Bronchial epithelial cell (primary cell): ENCODE data around the gene PROP1. TPM values are rescaled to one million over a fixed set of nuclear protein-coding genes. Genes with fewer than 3 reads are reported as not detected.

Experiments used
- DNase-seq: peaks from one replicate; pipeline ENCODE4 v3.0.0-alpha.2; 2010; ENCODE audit warnings: low read depth
- FAIRE-seq: peaks from 2 replicates; lab custom pipeline; 2011; peaks lifted over from hg19 to GRCh38; lab: Jason Lieb, UNC
- H3K27me3 ChIP-seq: 2 replicates; pipeline ENCODE4 v1.5.1; 2011; ENCODE audit warnings: low read length; ENCODE audit not compliant: control insufficient read depth, insufficient read depth
- H3K36me3 ChIP-seq: 2 replicates; pipeline ENCODE4 v1.5.1; 2011; ENCODE audit warnings: low read length; ENCODE audit not compliant: control insufficient read depth, insufficient read depth
- H3K4me3 ChIP-seq: 2 replicates; pipeline ENCODE4 v1.5.1; 2011; ENCODE audit warnings: mild to moderate bottlenecking, low read depth, low read length, control low read depth
- total RNA-seq: library from RNA; depleted of rRNA; stranded (reverse); fragments of >200 nt; gene quantifications from 2 replicates; pipeline ENCODE4 v1.2.1, GENCODE V29; 2014
- TF ChIP-seq, protein P1 (sequence below): IDR thresholded peaks from 2 replicates; pipeline ENCODE4 v1.5.1; 2011; ENCODE audit warnings: mild to moderate bottlenecking, moderate library complexity, low read length, control low read depth, inconsistent platforms; ENCODE audit not compliant: insufficient read depth, severe bottlenecking

Gene PROP1
- total RNA-seq, 1 donor from 2014 or later, result not detected

GRCh38 chr5:177988989-177989625 lies 6.9 kb downstream of the PROP1 start:
- DNase-seq (no peak), FAIRE-seq (no peak)
- H3K36me3 ChIP-seq, result no peaks in the 10 kb centered on the region
- H3K27me3 ChIP-seq, result peaks cover 7% of the 10 kb centered on the region
- TF ChIP-seq, protein P1, sequence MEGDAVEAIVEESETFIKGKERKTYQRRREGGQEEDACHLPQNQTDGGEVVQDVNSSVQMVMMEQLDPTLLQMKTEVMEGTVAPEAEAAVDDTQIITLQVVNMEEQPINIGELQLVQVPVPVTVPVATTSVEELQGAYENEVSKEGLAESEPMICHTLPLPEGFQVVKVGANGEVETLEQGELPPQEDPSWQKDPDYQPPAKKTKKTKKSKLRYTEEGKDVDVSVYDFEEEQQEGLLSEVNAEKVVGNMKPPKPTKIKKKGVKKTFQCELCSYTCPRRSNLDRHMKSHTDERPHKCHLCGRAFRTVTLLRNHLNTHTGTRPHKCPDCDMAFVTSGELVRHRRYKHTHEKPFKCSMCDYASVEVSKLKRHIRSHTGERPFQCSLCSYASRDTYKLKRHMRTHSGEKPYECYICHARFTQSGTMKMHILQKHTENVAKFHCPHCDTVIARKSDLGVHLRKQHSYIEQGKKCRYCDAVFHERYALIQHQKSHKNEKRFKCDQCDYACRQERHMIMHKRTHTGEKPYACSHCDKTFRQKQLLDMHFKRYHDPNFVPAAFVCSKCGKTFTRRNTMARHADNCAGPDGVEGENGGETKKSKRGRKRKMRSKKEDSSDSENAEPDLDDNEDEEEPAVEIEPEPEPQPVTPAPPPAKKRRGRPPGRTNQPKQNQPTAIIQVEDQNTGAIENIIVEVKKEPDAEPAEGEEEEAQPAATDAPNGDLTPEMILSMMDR, result no peak
- H3K4me3 ChIP-seq, result no peak overlapping the region

GRCh38 chr5:177987326-177987725 lies 8.7 kb downstream of the PROP1 start:
- DNase-seq (no peak), FAIRE-seq (no peak)
- Histone ChIP-seq H3K4me3 (no peak overlapping the region), H3K36me3 (no peaks in the 10 kb centered on the region), H3K27me3 (peaks cover 9% of the 10 kb centered on the region)
- TF ChIP-seq, protein P1, result no peak

DNA sequence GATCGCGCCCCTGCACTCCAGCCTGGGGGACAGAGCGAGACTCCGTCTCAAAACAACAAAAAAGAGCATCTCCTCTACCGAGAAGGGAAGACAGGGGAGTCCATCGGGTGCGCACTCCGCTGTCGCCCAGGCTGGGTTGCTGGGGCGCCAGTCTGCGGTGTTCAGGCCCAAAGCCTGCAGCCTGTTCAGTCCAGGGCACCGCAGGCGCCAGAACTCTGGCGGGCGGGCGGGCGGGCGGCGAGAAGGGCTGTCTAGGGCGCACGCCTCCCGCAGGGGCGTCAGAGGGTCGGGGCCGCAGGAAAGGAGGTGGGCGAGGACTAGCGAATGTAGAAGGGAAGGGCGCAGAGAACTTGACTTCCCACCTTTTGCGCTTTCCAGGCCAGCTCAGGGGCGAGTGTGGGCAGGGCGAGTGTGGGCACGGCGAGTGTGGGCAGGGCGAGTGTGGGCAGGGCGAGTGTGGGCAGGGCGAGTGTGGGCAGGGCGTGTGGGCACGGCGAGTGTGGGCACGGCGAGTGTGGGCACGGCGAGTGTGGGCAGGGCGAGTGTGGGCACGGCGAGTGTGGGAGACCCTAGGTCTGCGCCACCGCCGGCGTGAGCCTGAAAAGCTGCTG lies 10.5 kb downstream of the PROP1 start:
- Histone ChIP-seq H3K27me3 (peaks cover 13% of the 10 kb centered on the region), H3K4me3 (no peak overlapping the region), H3K36me3 (no peaks in the 10 kb centered on the region)
- DNase-seq (no peak), FAIRE-seq (no peak)
- TF ChIP-seq, protein P1, result no peak

DNA sequence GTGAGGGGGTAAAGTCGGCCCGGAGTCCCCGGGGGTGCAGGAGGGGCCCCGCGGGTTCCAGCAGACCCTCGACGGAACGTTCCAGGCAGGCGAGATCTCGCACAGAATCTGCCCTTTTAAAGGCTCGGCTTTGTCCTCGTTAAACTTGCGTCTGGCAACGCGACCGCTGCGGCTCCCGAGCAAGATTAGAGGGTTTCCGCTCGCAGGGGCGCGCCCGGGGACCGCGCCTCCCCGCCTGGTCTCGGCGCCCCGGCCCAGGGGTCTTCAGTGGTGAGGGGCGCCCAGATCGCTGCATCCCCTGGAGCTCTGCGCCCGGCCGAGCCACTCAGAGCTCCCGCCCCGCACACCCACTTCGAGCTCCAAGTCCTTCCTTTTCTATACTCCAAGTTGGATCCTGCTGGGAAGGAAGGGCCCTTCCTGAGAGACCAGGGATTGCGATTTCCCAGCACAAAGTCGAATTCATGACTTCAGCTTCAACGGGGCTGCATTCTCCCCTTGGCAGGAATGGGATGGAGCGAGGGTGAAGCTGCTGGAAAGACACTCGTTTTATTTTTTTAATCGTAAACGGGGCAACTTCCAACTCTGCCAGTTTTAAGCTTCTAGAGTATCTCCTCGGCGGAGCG lies 11.3 kb downstream of the PROP1 start:
- H3K4me3 ChIP-seq, result no peak overlapping the region
- H3K27me3 ChIP-seq, result peaks cover 13% of the 10 kb centered on the region
- TF ChIP-seq, protein P1, result no peak
- FAIRE-seq (no peak), DNase-seq (no peak)
- no peaks in the 10 kb centered on the region for H3K36me3 ChIP-seq

- no peak for DNase-seq
- Histone ChIP-seq H3K36me3 (no peaks in the 10 kb centered on the region), H3K4me3 (no peak overlapping the region), H3K27me3 (peaks cover 13% of the 10 kb centered on the region)
- TF ChIP-seq, protein P1, result no peak
- FAIRE-seq, result no peak
Measured at GRCh38 chr5:177983763-177984583, 12.1 kb downstream of the PROP1 start.
